ENCODE data around the gene RRM1. TPM values are rescaled to one million over a fixed set of nuclear protein-coding genes. Genes with fewer than 3 reads are reported as not detected.

RRM1 gene
- total and polyA plus RNA-seq, 9 of the 15 experiments (the other 6 are each of a cell fraction or from before 2014, with no cell fraction given) = 113 to 270 (median 163) TPM

- no peak for TF ChIP-seq ZNF449 (CRISPR knock-in tag; IDR thresholded peaks at IDR 0.05)
- TF ChIP-seq TEAD1 (CRISPR knock-in tag; IDR thresholded peaks at IDR 0.05) = no peak
- TF ChIP-seq TCF3 (CRISPR knock-in tag; IDR thresholded peaks at IDR 0.05) = peak; percentile 38; the same call in 1 of the 2 replicates
- TF ChIP-seq POLR2A (conservative IDR thresholded peaks at IDR 0.05) = 0 out of 2 replicates have a peak, but pooled peaks have one; percentile 24
- TF ChIP-seq CBX2 (IDR thresholded peaks at IDR 0.05; ENCODE audit: insufficient read depth, low read length, poor library complexity, severe bottlenecking) = no peak
These were observed 66.7 kb downstream of the RRM1 start (continued) for GRCh38 chr11:4161305-4161704.

DNA sequence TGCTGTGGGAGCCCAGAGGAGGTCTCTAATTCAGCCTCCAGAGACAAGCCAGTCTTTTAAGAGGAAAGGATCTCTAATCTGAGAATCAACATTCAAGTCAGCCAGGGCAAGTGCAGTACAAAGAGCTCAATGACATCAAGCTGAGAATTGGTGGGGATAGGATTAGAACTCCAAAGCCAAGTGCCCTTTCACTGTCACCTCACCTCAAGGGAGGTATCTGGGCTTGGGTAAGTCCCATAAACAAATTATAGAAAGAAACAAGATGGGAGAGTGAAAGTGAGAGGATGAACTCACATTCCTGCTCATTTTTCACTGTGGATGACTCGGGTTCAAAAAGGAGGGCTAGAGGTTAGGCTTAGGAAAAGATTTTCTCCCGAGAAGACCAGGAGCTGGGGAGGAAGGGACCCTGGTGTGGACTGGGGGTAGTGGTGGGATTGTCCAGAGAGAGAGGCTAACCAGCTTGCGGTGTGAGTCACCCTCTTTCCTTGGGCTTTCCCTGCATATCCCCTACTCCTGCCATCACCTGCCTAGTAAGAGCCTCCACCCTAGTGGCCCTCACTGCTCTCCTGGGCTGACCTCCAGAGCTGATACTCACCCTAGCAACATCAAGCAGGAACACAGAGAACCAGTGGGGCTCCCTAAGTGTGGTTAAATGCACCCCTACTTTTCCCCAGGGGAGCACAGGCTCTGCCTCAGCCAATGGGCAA, 70.4 kb downstream of the RRM1 start:
- Histone ChIP-seq H3K36me3 (ENCODE audit: control insufficient read depth, insufficient read depth, low read length) (no peaks in the 10 kb centered on the region), H2AFZ (ENCODE audit: low read depth, low read length) (no peak overlapping the region), H3K9me1 (ENCODE audit: control insufficient read depth, insufficient read depth, low read length) (no peaks in the 10 kb centered on the region), H3K27ac (ENCODE audit: extremely low read depth, low read depth, low read length) (no peak overlapping the region), H3K79me2 (ENCODE audit: control insufficient read depth, insufficient read depth, low read length) (no peaks in the 10 kb centered on the region), H3K4me3 (no peak overlapping the region), H3K9ac (ENCODE audit: insufficient read depth in 1 of 2, low read depth in 2 of 2, low read length in 2 of 2) (no peak overlapping the region; a peak in 1 of 4 replicates), H4K20me1 (replicated peaks; ENCODE audit: control insufficient read depth, insufficient read depth, low read length) (no peaks in the 10 kb centered on the region), H3K4me1 (replicated peaks in 1 of 2; ENCODE audit: control insufficient read depth in 2 of 2, insufficient read depth in 2 of 2, low read length in 2 of 2) (peaks cover 0 to 16% of the 10 kb centered on the region in 2 experiments; a peak in 3 of 5 replicates), H3K27me3 (ENCODE audit: control insufficient read depth in 2 of 2, insufficient read depth in 2 of 2, low read length in 2 of 2) (no peaks in the 10 kb centered on the region), H3K9me3 (replicated peaks; ENCODE audit: control insufficient read depth, insufficient read depth, low read depth, low read length) (no peaks in the 10 kb centered on the region), H3K4me2 (ENCODE audit: insufficient read depth, low read length) (no peak overlapping the region)
- in situ Hi-C loops (cut with MboI) (no loop called here), intact Hi-C loops (cut with micrococcal nuclease) (no loop called here)
- CTCF ChIA-PET (ENCODE audit: low intra/inter-chr PET ratio) = no interaction called here
- POLR2A ChIA-PET = interaction anchor here (0.6 to 1.3 kb wide), 2 partner anchors 20 to 201 kb away, joined by 3 read pairs; no protein-coding TSS in a partner anchor
- WGBS (ENCODE audit: insufficient coverage, low coverage, missing lambda C conversion rate) = 22% methylated on average over 3 of the region's 3 CpGs
- no peak for FAIRE-seq
- no peak for DNase-seq (ENCODE audit: extremely low read depth in 1 of 4, low spot score in 3 of 4)
- ATAC-seq = no peak; the same call in 2 of the 3 replicates
- no TSS peak for BruUV-seq (replicated peaks)
- no peak for TF ChIP-seq RNF2 (IDR thresholded peaks at IDR 0.05)
- TF ChIP-seq, protein P1, sequence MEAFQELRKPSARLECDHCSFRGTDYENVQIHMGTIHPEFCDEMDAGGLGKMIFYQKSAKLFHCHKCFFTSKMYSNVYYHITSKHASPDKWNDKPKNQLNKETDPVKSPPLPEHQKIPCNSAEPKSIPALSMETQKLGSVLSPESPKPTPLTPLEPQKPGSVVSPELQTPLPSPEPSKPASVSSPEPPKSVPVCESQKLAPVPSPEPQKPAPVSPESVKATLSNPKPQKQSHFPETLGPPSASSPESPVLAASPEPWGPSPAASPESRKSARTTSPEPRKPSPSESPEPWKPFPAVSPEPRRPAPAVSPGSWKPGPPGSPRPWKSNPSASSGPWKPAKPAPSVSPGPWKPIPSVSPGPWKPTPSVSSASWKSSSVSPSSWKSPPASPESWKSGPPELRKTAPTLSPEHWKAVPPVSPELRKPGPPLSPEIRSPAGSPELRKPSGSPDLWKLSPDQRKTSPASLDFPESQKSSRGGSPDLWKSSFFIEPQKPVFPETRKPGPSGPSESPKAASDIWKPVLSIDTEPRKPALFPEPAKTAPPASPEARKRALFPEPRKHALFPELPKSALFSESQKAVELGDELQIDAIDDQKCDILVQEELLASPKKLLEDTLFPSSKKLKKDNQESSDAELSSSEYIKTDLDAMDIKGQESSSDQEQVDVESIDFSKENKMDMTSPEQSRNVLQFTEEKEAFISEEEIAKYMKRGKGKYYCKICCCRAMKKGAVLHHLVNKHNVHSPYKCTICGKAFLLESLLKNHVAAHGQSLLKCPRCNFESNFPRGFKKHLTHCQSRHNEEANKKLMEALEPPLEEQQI (IDR thresholded peaks at IDR 0.05) = no peak
- TF ChIP-seq POLR2H (tag; IDR thresholded peaks at IDR 0.05; ENCODE audit: low read depth) = no peak
- TF ChIP-seq, protein P2, sequence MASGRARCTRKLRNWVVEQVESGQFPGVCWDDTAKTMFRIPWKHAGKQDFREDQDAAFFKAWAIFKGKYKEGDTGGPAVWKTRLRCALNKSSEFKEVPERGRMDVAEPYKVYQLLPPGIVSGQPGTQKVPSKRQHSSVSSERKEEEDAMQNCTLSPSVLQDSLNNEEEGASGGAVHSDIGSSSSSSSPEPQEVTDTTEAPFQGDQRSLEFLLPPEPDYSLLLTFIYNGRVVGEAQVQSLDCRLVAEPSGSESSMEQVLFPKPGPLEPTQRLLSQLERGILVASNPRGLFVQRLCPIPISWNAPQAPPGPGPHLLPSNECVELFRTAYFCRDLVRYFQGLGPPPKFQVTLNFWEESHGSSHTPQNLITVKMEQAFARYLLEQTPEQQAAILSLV (tag; IDR thresholded peaks at IDR 0.05) = no peak
- TF ChIP-seq RFX5 (IDR thresholded peaks at IDR 0.05; ENCODE audit: low read depth, low read length) = no peak
- TF ChIP-seq, protein P3, sequence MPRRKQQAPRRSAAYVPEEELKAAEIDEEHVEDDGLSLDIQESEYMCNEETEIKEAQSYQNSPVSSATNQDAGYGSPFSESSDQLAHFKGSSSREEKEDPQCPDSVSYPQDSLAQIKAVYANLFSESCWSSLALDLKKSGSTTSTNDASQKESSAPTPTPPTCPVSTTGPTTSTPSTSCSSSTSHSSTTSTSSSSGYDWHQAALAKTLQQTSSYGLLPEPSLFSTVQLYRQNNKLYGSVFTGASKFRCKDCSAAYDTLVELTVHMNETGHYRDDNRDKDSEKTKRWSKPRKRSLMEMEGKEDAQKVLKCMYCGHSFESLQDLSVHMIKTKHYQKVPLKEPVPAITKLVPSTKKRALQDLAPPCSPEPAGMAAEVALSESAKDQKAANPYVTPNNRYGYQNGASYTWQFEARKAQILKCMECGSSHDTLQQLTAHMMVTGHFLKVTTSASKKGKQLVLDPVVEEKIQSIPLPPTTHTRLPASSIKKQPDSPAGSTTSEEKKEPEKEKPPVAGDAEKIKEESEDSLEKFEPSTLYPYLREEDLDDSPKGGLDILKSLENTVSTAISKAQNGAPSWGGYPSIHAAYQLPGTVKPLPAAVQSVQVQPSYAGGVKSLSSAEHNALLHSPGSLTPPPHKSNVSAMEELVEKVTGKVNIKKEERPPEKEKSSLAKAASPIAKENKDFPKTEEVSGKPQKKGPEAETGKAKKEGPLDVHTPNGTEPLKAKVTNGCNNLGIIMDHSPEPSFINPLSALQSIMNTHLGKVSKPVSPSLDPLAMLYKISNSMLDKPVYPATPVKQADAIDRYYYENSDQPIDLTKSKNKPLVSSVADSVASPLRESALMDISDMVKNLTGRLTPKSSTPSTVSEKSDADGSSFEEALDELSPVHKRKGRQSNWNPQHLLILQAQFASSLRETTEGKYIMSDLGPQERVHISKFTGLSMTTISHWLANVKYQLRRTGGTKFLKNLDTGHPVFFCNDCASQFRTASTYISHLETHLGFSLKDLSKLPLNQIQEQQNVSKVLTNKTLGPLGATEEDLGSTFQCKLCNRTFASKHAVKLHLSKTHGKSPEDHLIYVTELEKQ (CRISPR knock-in tag; IDR thresholded peaks at IDR 0.05) = no peak
